Fibroblast of peridontal ligament (primary cell): ENCODE results near the gene IRAK2.
A peak's percentile ranks its signal among the peaks of the same experiment; 100 is the strongest.
"Not testable (repeated sequence)": the region's sequence is repeated elsewhere in the genome, so short reads cannot be mapped to it uniquely, and the experiment has no call there.

Experiments used
- DNase-seq: peaks from one replicate; pipeline ENCODE4 v3.0.0-alpha.2; 2010; ENCODE audit errors: extremely low read depth

The IRAK2 gene

GRCh38 chr3:10160925-10161324, 3.8 kb upstream of the IRAK2 start:
- no peak for DNase-seq

- DNase-seq: no peak
Measured at GRCh38 chr3:10162185-10162584, 2.5 kb upstream of the IRAK2 start.

- DNase-seq: not testable (repeated sequence)
Measured at GRCh38 chr3:10164201-10164545, 546 bp upstream of the IRAK2 start.

GRCh38 chr3:10166213-10166604, 1.5 kb downstream of the IRAK2 start:
- DNase-seq: no peak

- no peak for DNase-seq
Measured at GRCh38 chr3:10169000-10169496, 4.3 kb downstream of the IRAK2 start.

GRCh38 chr3:10170915-10171478, 6.3 kb downstream of the IRAK2 start:
- no peak for DNase-seq

GRCh38 chr3:10173095-10173925, 8.6 kb downstream of the IRAK2 start:
- no peak for DNase-seq

GRCh38 chr3:10173926-10174435, 9.3 kb downstream of the IRAK2 start:
- peak; percentile 94 for DNase-seq

GRCh38 chr3:10175334-10175733, 10.6 kb downstream of the IRAK2 start:
- DNase-seq: not testable (repeated sequence)

GRCh38 chr3:10176150-10176549, 11.4 kb downstream of the IRAK2 start:
- DNase-seq: not testable (repeated sequence)

- no peak for DNase-seq
Measured at GRCh38 chr3:10177737-10178136, 13.0 kb downstream of the IRAK2 start.

GRCh38 chr3:10178892-10179291, 14.2 kb downstream of the IRAK2 start:
- no peak for DNase-seq

- no peak for DNase-seq
Measured at GRCh38 chr3:10180289-10180688, 15.6 kb downstream of the IRAK2 start.

GRCh38 chr3:10180738-10181295, 16.1 kb downstream of the IRAK2 start:
- DNase-seq: no peak

- no peak for DNase-seq
Measured at GRCh38 chr3:10182950-10183349, 18.2 kb downstream of the IRAK2 start.

- DNase-seq: no peak
Measured at GRCh38 chr3:10184250-10184649, 19.5 kb downstream of the IRAK2 start.

- DNase-seq: peak; percentile 77
Measured at GRCh38 chr3:10185804-10186762, 21.4 kb downstream of the IRAK2 start.

GRCh38 chr3:10187290-10187876, 22.7 kb downstream of the IRAK2 start:
- no peak for DNase-seq

GRCh38 chr3:10187944-10188343, 23.2 kb downstream of the IRAK2 start:
- no peak for DNase-seq

- DNase-seq: no peak
Measured at GRCh38 chr3:10188804-10189556, 24.3 kb downstream of the IRAK2 start.
